Measurements from ENCODE around the gene SARDH.

- TF ChIP-seq CTCF (conservative IDR thresholded peaks at IDR 0.05 in 1 of 2, IDR thresholded peaks at IDR 0.05 in 1 of 2; ENCODE audit: low read depth in 1 of 2, low read length in 2 of 2) (no peak), EZH2 (IDR thresholded peaks at IDR 0.05; ENCODE audit: low read length, missing control alignments) (no peak)
Observed at GRCh38 chr9:133709015-133709611, 29.0 kb downstream of the SARDH start.

Measured in fibroblast of lung (primary cell).